HG03439 (cell line): ENCODE results near the gene SLC25A22.

ENCODE experiments used
- ATAC-seq: cut with Tn5 transposase; IDR thresholded peaks from one replicate; pipeline ENCODE4 v1.9.1; 2021; ENCODE audit warnings: mild to moderate bottlenecking, moderate library complexity; ENCODE audit not compliant: unreplicated experiment

The SLC25A22 gene

GRCh38 chr11:834371-835316 lies 36.6 kb upstream of the SLC25A22 start:
- ATAC-seq, result no peak

- no peak for ATAC-seq
Measured at GRCh38 chr11:833849-834311, 35.8 kb upstream of the SLC25A22 start.

GRCh38 chr11:833114-833791 lies 35.2 kb upstream of the SLC25A22 start:
- peak; percentile 6 for ATAC-seq

GRCh38 chr11:832529-833113 lies 34.5 kb upstream of the SLC25A22 start, which contains the start of gene CD151:
Gene CD151, plus strand, starts transcription at chr11:832952. Its CDS starts 3,118 bp downstream, at chr11:836070.
- peak; percentile 42 for ATAC-seq

- ATAC-seq, result no peak
Measured at GRCh38 chr11:831961-832528, 34.0 kb upstream of the SLC25A22 start.

- no peak for ATAC-seq
Measured at GRCh38 chr11:831118-831864, 33.2 kb upstream of the SLC25A22 start.

- peak; percentile 28 for ATAC-seq
Measured at GRCh38 chr11:830295-831117, 32.4 kb upstream of the SLC25A22 start.

- ATAC-seq, result no peak
Measured at GRCh38 chr11:829847-830294, 31.8 kb upstream of the SLC25A22 start.

GRCh38 chr11:829176-829846 lies 31.2 kb upstream of the SLC25A22 start:
- no peak for ATAC-seq

GRCh38 chr11:828506-829175 lies 30.6 kb upstream of the SLC25A22 start:
- ATAC-seq, result no peak

- ATAC-seq, result no peak
Measured at GRCh38 chr11:827897-828192, 29.8 kb upstream of the SLC25A22 start, which contains the start of gene CRACR2B. Gene CRACR2B, plus strand, starts transcription at chr11:827919. Its CDS starts 689 bp downstream, at chr11:828608.

GRCh38 chr11:827146-827896 lies 29.2 kb upstream of the SLC25A22 start:
- ATAC-seq, result peak; percentile 38

- ATAC-seq, result no peak
Measured at GRCh38 chr11:826836-827145, 28.7 kb upstream of the SLC25A22 start.

GRCh38 chr11:826227-826621 lies 28.1 kb upstream of the SLC25A22 start:
- no peak for ATAC-seq

- ATAC-seq, result no peak
Measured at GRCh38 chr11:825366-826226, 27.5 kb upstream of the SLC25A22 start.

- ATAC-seq, result no peak
Measured at GRCh38 chr11:824942-825341, 26.9 kb upstream of the SLC25A22 start.

- no peak for ATAC-seq
Measured at GRCh38 chr11:824292-824880, 26.3 kb upstream of the SLC25A22 start.
